A673 (cell line): ENCODE data around the gene RAP1GAP2. TPM values are rescaled to one million over a fixed set of nuclear protein-coding genes. Genes with fewer than 3 reads are reported as not detected.

Source experiments
- BruUV-seq: library from RNA; stranded (reverse); fragments of 400-500 nt; replicated peaks from 2 replicates; lab custom pipeline; 2021; lab: Mats Ljungman, UMichigan
- CTCF ChIA-PET: fragments of 300-600 bp; sonication (Branson Sonifier 250); formaldehyde crosslinking; loops from one replicate; lab custom pipeline; 2022; ENCODE audit warnings: antibody characterized with exemption; lab: Charles Lee
- POLR2A ChIA-PET: fragments of 300-600 bp; sonication (Branson Sonifier 250); formaldehyde crosslinking; loops from one replicate; lab custom pipeline; 2022; ENCODE audit warnings: antibody characterized with exemption; ENCODE audit not compliant: low non-redundant PET; lab: Charles Lee
- DNase-seq: peaks from one replicate; pipeline ENCODE4 v3.0.0-alpha.2; 2015; ENCODE audit warnings: low spot score
- H3K27ac ChIP-seq: fragments of 200-600 bp; sonication (generic); 2 replicates; pipeline ENCODE4 v1.5.1; 2016; ENCODE audit warnings: mixed run types, low read depth, mild to moderate bottlenecking, mixed read lengths, antibody characterized with exemption, low read length; ENCODE audit not compliant: poor library complexity, severe bottlenecking
- H3K27me3 ChIP-seq: fragments of 200-600 bp; sonication (generic); replicated peaks from 2 replicates; pipeline ENCODE4 v1.6.1; 2017; ENCODE audit warnings: mixed run types, low read depth, mild to moderate bottlenecking, mixed read lengths, antibody characterized with exemption, low read length; ENCODE audit not compliant: insufficient read depth, poor library complexity
- H3K36me3 ChIP-seq: fragments of 200-600 bp; sonication (generic); 2 replicates; pipeline ENCODE4 v1.6.1; 2016; ENCODE audit warnings: mixed run types, mild to moderate bottlenecking, mixed read lengths, antibody characterized with exemption, low read length; ENCODE audit not compliant: insufficient read depth, poor library complexity, severe bottlenecking
- H3K4me1 ChIP-seq: fragments of 200-600 bp; sonication (generic); 2 replicates; pipeline ENCODE4 v1.6.1; 2017; ENCODE audit warnings: mixed run types, mild to moderate bottlenecking, mixed read lengths, antibody characterized with exemption, low read length; ENCODE audit not compliant: insufficient read depth, poor library complexity, severe bottlenecking
- H3K4me3 ChIP-seq: fragments of 200-600 bp; sonication (generic); 2 replicates; pipeline ENCODE4 v1.5.1; 2016; ENCODE audit warnings: low read depth, mixed run types, mild to moderate bottlenecking, mixed read lengths, low read length; ENCODE audit not compliant: poor library complexity, severe bottlenecking
- H3K9me3 ChIP-seq: fragments of 200-600 bp; sonication (generic); 2 replicates; pipeline ENCODE4 v1.6.1; 2016; ENCODE audit warnings: mixed run types, low read depth, mild to moderate bottlenecking, mixed read lengths, antibody characterized with exemption, low read length; ENCODE audit not compliant: poor library complexity, severe bottlenecking
- EZH2 ChIP-seq: fragments of 200-600 bp; sonication (generic); IDR thresholded peaks from 2 replicates; pipeline ENCODE4 v1.6.1; 2017; ENCODE audit warnings: borderline replicate concordance, low read depth, mild to moderate bottlenecking, mixed read lengths, antibody characterized with exemption, low read length; ENCODE audit not compliant: poor library complexity, severe bottlenecking
- intact Hi-C: fragments of 100-400 bp; cut with micrococcal nuclease; formaldehyde crosslinking; loops from one replicate; pipeline ENCODE4 v1.10.0; 2022; ENCODE audit not compliant: unreplicated experiment
- total RNA-seq: library from RNA; stranded (reverse); gene quantifications from 2 replicates; pipeline ENCODE4 v1.2.3, GENCODE V29; 2021
- TF ChIP-seq, protein P1 (sequence below): fragments of 300-800, 200-600 bp; sonication (generic); conservative IDR thresholded peaks from 2 replicates; pipeline ENCODE4 v1.5.1; 2017; ENCODE audit warnings: low read depth, mild to moderate bottlenecking, antibody characterized with exemption, low read length, moderate library complexity, mixed read lengths

Gene RAP1GAP2
- total RNA-seq, 1 experiment from 2014 or later, result 0.06 TPM

DNA sequence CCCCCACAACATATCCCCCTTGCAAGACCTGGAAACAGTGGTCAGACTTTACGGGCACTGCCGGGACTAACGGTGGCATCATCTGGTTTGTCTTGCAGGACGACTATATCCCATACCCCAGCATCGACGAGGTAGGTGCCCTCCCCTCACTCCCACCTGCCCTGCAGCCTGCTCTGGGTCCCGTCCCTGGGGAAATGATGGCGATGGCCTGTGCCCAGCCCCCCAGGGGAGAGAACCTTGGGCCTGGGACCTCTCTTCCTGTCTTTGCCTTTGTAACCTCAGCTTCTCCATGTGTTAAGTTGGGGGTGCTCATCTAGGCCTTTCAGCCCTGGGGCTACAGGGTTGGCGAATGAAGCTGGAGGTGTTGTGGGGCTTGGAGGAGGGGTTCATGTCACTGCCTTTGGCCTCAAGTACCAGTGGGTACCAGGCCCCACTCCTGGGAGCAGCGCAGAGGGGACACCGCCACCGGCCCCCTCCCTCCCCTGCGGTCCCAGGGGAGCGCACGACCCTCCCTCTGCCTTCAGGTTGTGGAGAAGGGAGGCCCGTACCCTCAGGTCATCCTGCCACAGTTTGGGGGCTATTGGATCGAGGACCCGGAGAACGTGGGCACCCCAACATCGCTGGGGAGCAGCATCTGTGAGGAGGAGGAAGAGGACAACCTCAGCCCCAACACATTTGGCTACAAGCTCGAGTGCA lies 167.2 kb downstream of the RAP1GAP2 start:
- Histone ChIP-seq H3K27me3 (peaks cover 13% of the 10 kb centered on the region), H3K4me3 (no peak overlapping the region), H3K9me3 (no peaks in the 10 kb centered on the region), H3K36me3 (no peaks in the 10 kb centered on the region), H3K27ac (no peak overlapping the region), H3K4me1 (no peaks in the 10 kb centered on the region)
- TF ChIP-seq EZH2, result no peak
- TF ChIP-seq, protein P1, sequence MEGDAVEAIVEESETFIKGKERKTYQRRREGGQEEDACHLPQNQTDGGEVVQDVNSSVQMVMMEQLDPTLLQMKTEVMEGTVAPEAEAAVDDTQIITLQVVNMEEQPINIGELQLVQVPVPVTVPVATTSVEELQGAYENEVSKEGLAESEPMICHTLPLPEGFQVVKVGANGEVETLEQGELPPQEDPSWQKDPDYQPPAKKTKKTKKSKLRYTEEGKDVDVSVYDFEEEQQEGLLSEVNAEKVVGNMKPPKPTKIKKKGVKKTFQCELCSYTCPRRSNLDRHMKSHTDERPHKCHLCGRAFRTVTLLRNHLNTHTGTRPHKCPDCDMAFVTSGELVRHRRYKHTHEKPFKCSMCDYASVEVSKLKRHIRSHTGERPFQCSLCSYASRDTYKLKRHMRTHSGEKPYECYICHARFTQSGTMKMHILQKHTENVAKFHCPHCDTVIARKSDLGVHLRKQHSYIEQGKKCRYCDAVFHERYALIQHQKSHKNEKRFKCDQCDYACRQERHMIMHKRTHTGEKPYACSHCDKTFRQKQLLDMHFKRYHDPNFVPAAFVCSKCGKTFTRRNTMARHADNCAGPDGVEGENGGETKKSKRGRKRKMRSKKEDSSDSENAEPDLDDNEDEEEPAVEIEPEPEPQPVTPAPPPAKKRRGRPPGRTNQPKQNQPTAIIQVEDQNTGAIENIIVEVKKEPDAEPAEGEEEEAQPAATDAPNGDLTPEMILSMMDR, result no peak
- ChIA-PET CTCF (no interaction called here), POLR2A (no interaction called here)
- BruUV-seq, result no TSS peak
- no peak for DNase-seq
- intact Hi-C loops, result no loop called here

DNA sequence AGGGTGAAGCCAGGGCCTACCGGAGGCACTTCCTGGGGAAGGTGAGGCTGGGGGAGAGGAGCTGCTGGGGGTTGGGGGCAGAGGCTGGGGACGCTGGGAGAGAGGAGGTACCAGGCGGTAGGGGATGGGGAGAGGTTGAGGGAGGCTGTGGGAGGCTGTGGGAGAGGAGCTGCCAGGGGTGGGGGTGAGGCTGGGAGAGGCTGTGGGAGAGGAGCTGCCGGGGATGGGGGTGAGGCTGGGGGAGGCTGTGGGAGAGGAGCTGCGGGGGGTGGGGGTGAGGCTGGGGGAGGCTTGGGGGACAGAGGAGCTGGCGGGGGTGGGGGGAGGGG lies 167.8 kb downstream of the RAP1GAP2 start:
- intact Hi-C loops, result no loop called here
- Histone ChIP-seq H3K36me3 (no peaks in the 10 kb centered on the region), H3K9me3 (no peaks in the 10 kb centered on the region), H3K27ac (no peak overlapping the region), H3K4me1 (no peaks in the 10 kb centered on the region), H3K27me3 (peaks cover 16% of the 10 kb centered on the region), H3K4me3 (no peak overlapping the region)
- CTCF ChIA-PET, result no interaction called here
- no peak for DNase-seq
- no TSS peak for BruUV-seq
- TF ChIP-seq, protein P1, result no peak
- TF ChIP-seq EZH2, result no peak
- POLR2A ChIA-PET, result no interaction called here

DNA sequence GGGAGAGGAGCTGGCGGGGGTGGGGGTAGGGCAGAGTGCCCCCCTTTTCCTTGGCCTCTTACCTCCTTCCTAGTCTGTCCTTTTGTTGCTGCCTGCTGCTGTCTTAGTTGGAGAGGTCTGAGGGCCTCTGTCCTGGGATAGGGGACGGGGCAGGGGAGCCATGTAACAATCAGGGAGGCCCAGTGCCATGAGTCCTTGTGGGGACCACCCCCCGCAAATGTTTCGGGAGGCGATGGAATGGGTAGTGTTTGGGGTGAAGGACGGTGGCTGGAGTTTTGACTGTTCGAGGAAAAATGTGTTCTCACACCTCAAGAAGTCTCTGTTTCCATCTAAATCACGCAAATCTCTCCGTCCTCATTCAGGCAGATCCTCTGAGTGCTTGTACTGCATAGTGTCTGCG lies 168.1 kb downstream of the RAP1GAP2 start:
- POLR2A ChIA-PET, result no interaction called here
- no peaks in the 10 kb centered on the region for H3K36me3 ChIP-seq
- TF ChIP-seq EZH2, result no peak
- TF ChIP-seq, protein P1, result no peak
- DNase-seq, result no peak
- H3K27ac ChIP-seq, result no peak overlapping the region
- peaks cover 16% of the 10 kb centered on the region for H3K27me3 ChIP-seq
- no peaks in the 10 kb centered on the region for H3K4me1 ChIP-seq
- H3K9me3 ChIP-seq, result no peaks in the 10 kb centered on the region
- no TSS peak for BruUV-seq
- no peak overlapping the region for H3K4me3 ChIP-seq
- CTCF ChIA-PET, result no interaction called here
- intact Hi-C loops, result no loop called here
